Measurements from ENCODE around the gene C16orf86. TPM values are rescaled to one million over a fixed set of nuclear protein-coding genes. Genes with fewer than 3 reads are reported as not detected.

The C16orf86 gene
- total and polyA plus RNA-seq, 12 donors = 0.57 to 17.9 (median 8.0) TPM

GRCh38 chr16:67663877-67664222 is 2.8 kb upstream of the C16orf86 start:
- WGBS, 4 donors = 73 to 95% (median 88%) methylated on average over 1 to 6 of the region's 6 CpGs
- TF ChIP-seq POLR2A (IDR thresholded peaks at IDR 0.05) = no peak
- no peak for TF ChIP-seq CTCF (IDR thresholded peaks at IDR 0.05)
- Histone ChIP-seq H3K4me1 (replicated peaks in 1 of 2) (peaks cover 19 to 38% of the 10 kb centered on the region in 2 donors), H3K27me3 (no peaks in the 10 kb centered on the region), H3K4me3 (no peak overlapping the region), H3K27ac (peak overlapping the region in 1 of 5 donors; percentile 5), H3K9me3 (replicated peaks in 1 of 3) (no peaks in the 10 kb centered on the region), H3K36me3 (replicated peaks in 1 of 2) (peaks cover 0 to 10% of the 10 kb centered on the region in 2 donors)
- intact Hi-C loops (cut with DNase I) = loop anchor here (5.0 kb wide), 1 partner anchor 102 kb away; the partner anchor contains the start of gene CTCF (in 2 of the 2)
- no peak for DNase-seq

- DNase-seq = no peak
- TF ChIP-seq CTCF (IDR thresholded peaks at IDR 0.05) (no peak), POLR2A (IDR thresholded peaks at IDR 0.05) (no peak)
- intact Hi-C loops (cut with DNase I) = loop anchor here (5.0 kb wide), 1 partner anchor 102 kb away; the partner anchor contains the start of gene CTCF (in 2 of the 2)
- Histone ChIP-seq H3K4me1 (replicated peaks in 1 of 2) (peaks cover 16 to 35% of the 10 kb centered on the region in 2 donors), H3K36me3 (replicated peaks in 1 of 2) (peaks cover 0 to 10% of the 10 kb centered on the region in 2 donors), H3K9me3 (replicated peaks in 1 of 3) (no peaks in the 10 kb centered on the region), H3K4me3 (no peak overlapping the region), H3K27me3 (no peaks in the 10 kb centered on the region), H3K27ac (no peak overlapping the region)
- WGBS, 4 donors = 83 to 91% (median 87%) methylated on average over 4 of the region's 4 CpGs
Measured at GRCh38 chr16:67664258-67664657, 2.4 kb upstream of the C16orf86 start.

- intact Hi-C loops (cut with DNase I) = loop anchor here (5.0 kb wide), 2 partner anchors 103 to 137 kb away; partner anchors contain the start of gene CTCF (in 2 of the 2)
- no peak overlapping the region for H3K27ac ChIP-seq
- TF ChIP-seq POLR2A (IDR thresholded peaks at IDR 0.05) = no peak
- no peak for TF ChIP-seq CTCF (IDR thresholded peaks at IDR 0.05)
Measured at GRCh38 chr16:67664871-67665270, 1.7 kb upstream of the C16orf86 start.

GRCh38 chr16:67665598-67665997 is 1.0 kb upstream of the C16orf86 start:
- H3K27ac ChIP-seq = peak overlapping the region in 1 of 5 donors; percentile 91
- TF ChIP-seq POLR2A (IDR thresholded peaks at IDR 0.05) = no peak
- no peak for TF ChIP-seq CTCF (IDR thresholded peaks at IDR 0.05)
- intact Hi-C loops (cut with DNase I) = loop anchor here in 1 of 2 donors (5.0 kb wide), 1 partner anchor 137 kb away; no protein-coding TSS in a partner anchor

More at GRCh38 chr16:67664871-67665270, 1.7 kb upstream of the C16orf86 start:
- peaks cover 10 to 30% of the 10 kb centered on the region in 2 donors for H3K4me1 ChIP-seq (replicated peaks in 1 of 2)
- H3K9me3 ChIP-seq (replicated peaks in 1 of 3) = no peaks in the 10 kb centered on the region
- DNase-seq = no peak
- no peak overlapping the region for H3K4me3 ChIP-seq
- WGBS, 4 donors = 88 to 91% (median 89%) methylated on average over 7 of the region's 7 CpGs
- no peaks in the 10 kb centered on the region for H3K27me3 ChIP-seq
- H3K36me3 ChIP-seq (replicated peaks in 1 of 2) = peaks cover 0 to 10% of the 10 kb centered on the region in 2 donors

More at GRCh38 chr16:67665598-67665997, 1.0 kb upstream of the C16orf86 start:
- H3K36me3 ChIP-seq (replicated peaks in 1 of 2) = peaks cover 0 to 10% of the 10 kb centered on the region in 2 donors
- H3K4me3 ChIP-seq = peak overlapping the region in 1 of 4 donors; percentile 65
- no peaks in the 10 kb centered on the region for H3K27me3 ChIP-seq
- H3K9me3 ChIP-seq (replicated peaks in 1 of 3) = no peaks in the 10 kb centered on the region
- 73 to 76% (median 75%) methylated on average over 5 of the region's 5 CpGs for WGBS, 4 donors
- peaks cover 10 to 30% of the 10 kb centered on the region in 2 donors for H3K4me1 ChIP-seq (replicated peaks in 1 of 2)
- no peak for DNase-seq

Data from adrenal gland (tissue), 12 donors.